HEK293 (cell line): ENCODE data around the gene RBM22.
A peak's percentile ranks its signal among the peaks of the same experiment; 100 is the strongest.

Experiments
- CTCF ChIA-PET: fragments of 350-600 bp; formaldehyde crosslinking; extraction: SDS; loops from one replicate; lab custom pipeline; 2021; ENCODE audit warnings: antibody characterized with exemption; lab: Yijun Ruan, JAX
- POLR2A ChIA-PET: fragments of 300-600 bp; formaldehyde crosslinking; extraction: SDS; loops from one replicate; lab custom pipeline; 2020; ENCODE audit warnings: antibody characterized with exemption, inconsistent platforms; lab: Yijun Ruan, JAX
- H3K27ac ChIP-seq: fragments of 200-500 bp; sonication (Bioruptor generic); 2 replicates; pipeline ENCODE4 v1.5.1; 2014; ENCODE audit warnings: low read depth, low read length, control low read depth, inconsistent platforms; ENCODE audit errors: extremely low read depth
- H3K36me3 ChIP-seq, 2 experiments: fragments of 200-500 bp in 1 of 2; sonication (Bioruptor generic) in 1 of 2; 1 replicate in 1 of 2; 2 replicates in 1 of 2; pipeline ENCODE4 v1.5.1; 2014 to 2017; ENCODE audit warnings: inconsistent platforms in 2 of 2, low read length in 2 of 2; ENCODE audit not compliant: control insufficient read depth in 2 of 2, insufficient read depth in 1 of 2
- H3K4me1 ChIP-seq: fragments of 200-500 bp; sonication (Bioruptor generic); 2 replicates; pipeline ENCODE4 v1.5.1; 2014; ENCODE audit warnings: mild to moderate bottlenecking, low read length, inconsistent platforms; ENCODE audit not compliant: control insufficient read depth, insufficient read depth
- H3K4me3 ChIP-seq: 2 replicates; pipeline ENCODE4 v1.5.1; 2011; ENCODE audit warnings: low read depth, mild to moderate bottlenecking, control low read depth, low read length, moderate library complexity
- H3K9me3 ChIP-seq: fragments of 200-500 bp; sonication (Bioruptor generic); 2 replicates; pipeline ENCODE4 v1.5.1; 2014; ENCODE audit warnings: low read depth, low read length, inconsistent platforms; ENCODE audit not compliant: control insufficient read depth, insufficient read depth
- REST ChIP-seq: fragments of 450-650 bp; formaldehyde crosslinking; IDR thresholded peaks from 2 replicates; pipeline ENCODE4 v1.5.1; 2016; ENCODE audit warnings: missing biosample characterization, missing genetic modification characterization
- SCRT1 ChIP-seq: fragments of 450-650 bp; formaldehyde crosslinking; IDR thresholded peaks from 2 replicates; pipeline ENCODE4 v1.5.1; 2016; ENCODE audit warnings: missing biosample characterization, missing genetic modification characterization, borderline replicate concordance
- SCRT2 ChIP-seq: fragments of 450-650 bp; formaldehyde crosslinking; IDR thresholded peaks from 2 replicates; pipeline ENCODE4 v1.5.1; 2016; ENCODE audit warnings: missing biosample characterization, missing genetic modification characterization
- ZNF112 ChIP-seq: fragments of 450-650 bp; formaldehyde crosslinking; IDR thresholded peaks from 2 replicates; pipeline ENCODE4 v1.5.0; 2017; ENCODE audit warnings: missing biosample characterization, missing genetic modification characterization
- ZNF830 ChIP-seq: fragments of 450-650 bp; IDR thresholded peaks from 2 replicates; pipeline ENCODE4 v1.5.0; 2018; ENCODE audit warnings: missing biosample characterization, missing genetic modification characterization, low read depth, mild to moderate bottlenecking, moderate library complexity
- TF ChIP-seq, protein P1 (sequence below): fragments of 450-650 bp; formaldehyde crosslinking; IDR thresholded peaks from 2 replicates; pipeline ENCODE4 v1.5.1; 2016; ENCODE audit warnings: missing biosample characterization, missing genetic modification characterization
- TF ChIP-seq, protein P2 (sequence below): fragments of 450-650 bp; formaldehyde crosslinking; IDR thresholded peaks from 2 replicates; pipeline ENCODE4 v1.5.1; 2017; ENCODE audit warnings: missing biosample characterization, missing genetic modification characterization
- TF ChIP-seq, protein P3 (sequence below): fragments of 450-650 bp; formaldehyde crosslinking; IDR thresholded peaks from 2 replicates; pipeline ENCODE4 v1.5.1; 2016; ENCODE audit warnings: missing biosample characterization, missing genetic modification characterization
- TF ChIP-seq, protein P4 (sequence below): fragments of 450-650 bp; formaldehyde crosslinking; IDR thresholded peaks from 2 replicates; pipeline ENCODE4 v1.5.1; 2016; ENCODE audit warnings: missing biosample characterization, missing genetic modification characterization

The RBM22 gene

DNA sequence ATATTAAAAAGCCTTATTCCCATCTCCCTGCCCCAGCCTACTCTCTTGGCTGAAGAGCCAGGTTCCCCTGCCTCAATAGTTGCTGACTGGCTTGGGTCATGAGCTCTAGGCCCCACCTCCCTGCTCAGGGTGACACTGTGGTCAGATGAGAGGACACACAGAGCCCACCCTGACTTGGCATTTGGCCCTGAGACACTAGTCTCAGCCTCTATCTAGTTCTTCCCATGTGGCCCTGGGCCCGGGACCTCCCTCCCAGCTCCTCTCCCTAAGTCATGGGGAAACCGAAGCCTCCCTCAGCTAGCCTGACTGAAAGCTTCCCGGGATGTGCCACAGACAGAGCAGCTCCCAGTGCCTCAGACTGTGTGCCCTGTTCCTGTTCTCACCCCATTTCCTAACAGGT is 45.6 kb downstream of the RBM22 start:
- no peak for TF ChIP-seq ZNF112 (tag by site-specific recombination)
- Histone ChIP-seq H3K4me3 (no peak overlapping the region), H3K4me1 (no peaks in the 10 kb centered on the region), H3K27ac (no peak overlapping the region), H3K9me3 (no peaks in the 10 kb centered on the region), H3K36me3 (no peaks in the 10 kb centered on the region)
- ChIA-PET CTCF (interaction anchor here (0.6 to 9.2 kb wide), 10 partner anchors 10 to 1735 kb away, joined by 3 to 161 read pairs (median 5); partner anchors contain the start of gene RBM22), POLR2A (interaction anchor here (0.8 to 1.6 kb wide), 3 partner anchors 11 to 205 kb away, joined by 3 to 5 read pairs (median 3); partner anchors contain the start of gene RBM22)

DNA sequence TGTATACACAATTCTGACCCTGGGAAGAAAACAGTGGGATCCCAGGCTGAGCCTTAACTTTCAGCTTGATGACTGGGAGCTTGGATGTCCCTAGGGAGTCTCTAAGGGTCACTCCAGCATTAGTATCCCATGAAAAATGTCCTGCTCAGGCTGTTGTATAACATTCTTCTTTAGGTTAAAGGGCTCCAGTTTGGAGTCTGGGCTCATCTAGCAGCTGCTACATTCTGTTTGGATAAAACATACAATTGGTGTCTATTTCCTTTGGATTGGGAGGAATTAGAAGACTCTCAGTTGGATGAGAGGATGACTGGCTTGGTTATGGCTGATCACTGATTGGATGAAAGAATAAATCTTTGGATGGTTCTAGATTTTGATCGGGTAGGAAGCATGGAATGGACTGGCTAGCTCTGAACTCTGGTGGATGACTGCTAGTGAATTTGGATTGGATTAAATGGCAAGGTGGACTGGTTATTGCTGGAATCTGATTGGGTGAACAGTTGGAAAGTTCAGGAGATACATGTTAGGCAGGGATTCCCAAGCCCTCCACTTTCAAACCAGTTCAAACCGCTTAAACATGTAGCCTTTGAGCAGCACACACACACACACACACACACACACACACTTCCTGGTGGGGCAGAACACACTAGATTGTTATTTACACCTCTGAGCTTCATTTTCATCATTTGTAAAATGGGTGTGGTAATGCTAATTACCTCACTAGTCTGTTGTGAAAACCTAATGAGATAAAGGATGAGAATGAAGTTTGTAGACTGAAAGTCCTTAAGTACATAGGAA is 46.9 kb downstream of the RBM22 start:
- Histone ChIP-seq H3K36me3 (no peaks in the 10 kb centered on the region), H3K4me3 (no peak overlapping the region), H3K27ac (no peak overlapping the region), H3K4me1 (no peaks in the 10 kb centered on the region), H3K9me3 (no peaks in the 10 kb centered on the region)
- CTCF ChIA-PET = interaction anchor here (0.6 to 9.2 kb wide), 18 partner anchors 10 to 193 kb away, joined by 3 to 161 read pairs (median 4); partner anchors contain the start of genes RBM22 and SYNPO
- TF ChIP-seq, protein P1, sequence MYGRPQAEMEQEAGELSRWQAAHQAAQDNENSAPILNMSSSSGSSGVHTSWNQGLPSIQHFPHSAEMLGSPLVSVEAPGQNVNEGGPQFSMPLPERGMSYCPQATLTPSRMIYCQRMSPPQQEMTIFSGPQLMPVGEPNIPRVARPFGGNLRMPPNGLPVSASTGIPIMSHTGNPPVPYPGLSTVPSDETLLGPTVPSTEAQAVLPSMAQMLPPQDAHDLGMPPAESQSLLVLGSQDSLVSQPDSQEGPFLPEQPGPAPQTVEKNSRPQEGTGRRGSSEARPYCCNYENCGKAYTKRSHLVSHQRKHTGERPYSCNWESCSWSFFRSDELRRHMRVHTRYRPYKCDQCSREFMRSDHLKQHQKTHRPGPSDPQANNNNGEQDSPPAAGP (tag by site-specific recombination) = no peak
- TF ChIP-seq, protein P2, sequence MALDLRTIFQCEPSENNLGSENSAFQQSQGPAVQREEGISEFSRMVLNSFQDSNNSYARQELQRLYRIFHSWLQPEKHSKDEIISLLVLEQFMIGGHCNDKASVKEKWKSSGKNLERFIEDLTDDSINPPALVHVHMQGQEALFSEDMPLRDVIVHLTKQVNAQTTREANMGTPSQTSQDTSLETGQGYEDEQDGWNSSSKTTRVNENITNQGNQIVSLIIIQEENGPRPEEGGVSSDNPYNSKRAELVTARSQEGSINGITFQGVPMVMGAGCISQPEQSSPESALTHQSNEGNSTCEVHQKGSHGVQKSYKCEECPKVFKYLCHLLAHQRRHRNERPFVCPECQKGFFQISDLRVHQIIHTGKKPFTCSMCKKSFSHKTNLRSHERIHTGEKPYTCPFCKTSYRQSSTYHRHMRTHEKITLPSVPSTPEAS (tag by site-specific recombination) = peak; percentile 60; the same call in 1 of the 2 replicates
- POLR2A ChIA-PET = interaction anchor here (0.7 to 1.6 kb wide), 6 partner anchors 11 to 94 kb away, joined by 3 to 5 read pairs (median 4); partner anchors contain the start of gene RBM22

GRCh38 chr5:150653145-150653761 is 47.6 kb downstream of the RBM22 start:
- TF ChIP-seq, protein P1 (tag by site-specific recombination) = no peak
- no peak for TF ChIP-seq REST
- TF ChIP-seq SCRT1 (tag by site-specific recombination) = 0 out of 2 replicates have a peak, but pooled peaks have one; percentile 18
- TF ChIP-seq, protein P3, sequence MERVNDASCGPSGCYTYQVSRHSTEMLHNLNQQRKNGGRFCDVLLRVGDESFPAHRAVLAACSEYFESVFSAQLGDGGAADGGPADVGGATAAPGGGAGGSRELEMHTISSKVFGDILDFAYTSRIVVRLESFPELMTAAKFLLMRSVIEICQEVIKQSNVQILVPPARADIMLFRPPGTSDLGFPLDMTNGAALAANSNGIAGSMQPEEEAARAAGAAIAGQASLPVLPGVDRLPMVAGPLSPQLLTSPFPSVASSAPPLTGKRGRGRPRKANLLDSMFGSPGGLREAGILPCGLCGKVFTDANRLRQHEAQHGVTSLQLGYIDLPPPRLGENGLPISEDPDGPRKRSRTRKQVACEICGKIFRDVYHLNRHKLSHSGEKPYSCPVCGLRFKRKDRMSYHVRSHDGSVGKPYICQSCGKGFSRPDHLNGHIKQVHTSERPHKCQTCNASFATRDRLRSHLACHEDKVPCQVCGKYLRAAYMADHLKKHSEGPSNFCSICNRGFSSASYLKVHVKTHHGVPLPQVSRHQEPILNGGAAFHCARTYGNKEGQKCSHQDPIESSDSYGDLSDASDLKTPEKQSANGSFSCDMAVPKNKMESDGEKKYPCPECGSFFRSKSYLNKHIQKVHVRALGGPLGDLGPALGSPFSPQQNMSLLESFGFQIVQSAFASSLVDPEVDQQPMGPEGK (tag by site-specific recombination) = no peak
- TF ChIP-seq ZNF830 (tag by site-specific recombination) = no peak
- TF ChIP-seq, protein P4, sequence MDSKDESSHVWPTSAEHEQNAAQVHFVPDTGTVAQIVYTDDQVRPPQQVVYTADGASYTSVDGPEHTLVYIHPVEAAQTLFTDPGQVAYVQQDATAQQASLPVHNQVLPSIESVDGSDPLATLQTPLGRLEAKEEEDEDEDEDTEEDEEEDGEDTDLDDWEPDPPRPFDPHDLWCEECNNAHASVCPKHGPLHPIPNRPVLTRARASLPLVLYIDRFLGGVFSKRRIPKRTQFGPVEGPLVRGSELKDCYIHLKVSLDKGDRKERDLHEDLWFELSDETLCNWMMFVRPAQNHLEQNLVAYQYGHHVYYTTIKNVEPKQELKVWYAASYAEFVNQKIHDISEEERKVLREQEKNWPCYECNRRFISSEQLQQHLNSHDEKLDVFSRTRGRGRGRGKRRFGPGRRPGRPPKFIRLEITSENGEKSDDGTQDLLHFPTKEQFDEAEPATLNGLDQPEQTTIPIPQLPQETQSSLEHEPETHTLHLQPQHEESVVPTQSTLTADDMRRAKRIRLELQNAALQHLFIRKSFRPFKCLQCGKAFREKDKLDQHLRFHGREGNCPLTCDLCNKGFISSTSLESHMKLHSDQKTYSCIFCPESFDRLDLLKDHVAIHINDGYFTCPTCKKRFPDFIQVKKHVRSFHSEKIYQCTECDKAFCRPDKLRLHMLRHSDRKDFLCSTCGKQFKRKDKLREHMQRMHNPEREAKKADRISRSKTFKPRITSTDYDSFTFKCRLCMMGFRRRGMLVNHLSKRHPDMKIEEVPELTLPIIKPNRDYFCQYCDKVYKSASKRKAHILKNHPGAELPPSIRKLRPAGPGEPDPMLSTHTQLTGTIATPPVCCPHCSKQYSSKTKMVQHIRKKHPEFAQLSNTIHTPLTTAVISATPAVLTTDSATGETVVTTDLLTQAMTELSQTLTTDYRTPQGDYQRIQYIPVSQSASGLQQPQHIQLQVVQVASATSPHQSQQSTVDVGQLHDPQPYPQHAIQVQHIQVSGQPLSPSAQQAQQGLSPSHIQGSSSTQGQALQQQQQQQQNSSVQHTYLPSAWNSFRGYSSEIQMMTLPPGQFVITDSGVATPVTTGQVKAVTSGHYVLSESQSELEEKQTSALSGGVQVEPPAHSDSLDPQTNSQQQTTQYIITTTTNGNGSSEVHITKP (tag by site-specific recombination) = no peak
- peak; percentile 71 for TF ChIP-seq SCRT2 (tag by site-specific recombination)
- no peaks in the 10 kb centered on the region for H3K4me1 ChIP-seq
- H3K27ac ChIP-seq = no peak overlapping the region
- no peak overlapping the region for H3K4me3 ChIP-seq
- no peaks in the 10 kb centered on the region for H3K36me3 ChIP-seq
- H3K9me3 ChIP-seq = no peaks in the 10 kb centered on the region
- POLR2A ChIA-PET = interaction anchor here (0.6 to 1.6 kb wide), 7 partner anchors 10 to 93 kb away, joined by 3 to 6 read pairs (median 4); partner anchors contain the start of gene RBM22
- CTCF ChIA-PET = interaction anchor here (0.6 to 9.2 kb wide), 19 partner anchors 9 to 194 kb away, joined by 3 to 161 read pairs (median 4); partner anchors contain the start of genes RBM22 and SYNPO
